Embryonic facial prominence (tissue), 1 donor: ENCODE measurements around the gene ATP5PD.
"Not testable (repeated sequence)": the region's sequence is repeated elsewhere in the genome, so short reads cannot be mapped to it uniquely, and the experiment has no call there.

Experiments
- DNase-seq: peaks from one replicate; pipeline ENCODE4 v3.0.0-alpha.2; 2016; ENCODE audit errors: extremely low spot score

The ATP5PD gene

GRCh38 chr17:75020331-75021110 lies 26.2 kb downstream of the ATP5PD start:
- no peak for DNase-seq

- no peak for DNase-seq
These were observed 27.1 kb downstream of the ATP5PD start for GRCh38 chr17:75019710-75020109.

GRCh38 chr17:75019146-75019545 lies 27.6 kb downstream of the ATP5PD start:
- DNase-seq, result no peak

GRCh38 chr17:75013092-75013559 lies 33.6 kb downstream of the ATP5PD start:
- DNase-seq, result no peak

- peak; percentile 62 for DNase-seq
These were observed 34.2 kb downstream of the ATP5PD start, which contains the start of gene MRPL58 for GRCh38 chr17:75012346-75013091. TSS of gene MRPL58 (plus strand) at chr17:75012670. CDS start at chr17:75012687, 17 bp downstream.

GRCh38 chr17:75012096-75012345 lies 34.7 kb downstream of the ATP5PD start:
- no peak for DNase-seq

GRCh38 chr17:75011401-75012095 lies 35.2 kb downstream of the ATP5PD start:
- DNase-seq, result peak; percentile 64

- DNase-seq, result no peak
These were observed 35.9 kb downstream of the ATP5PD start for GRCh38 chr17:75010683-75011400.

GRCh38 chr17:75009139-75009724 lies 37.5 kb downstream of the ATP5PD start:
- DNase-seq, result no peak

GRCh38 chr17:75008373-75008772 lies 38.4 kb downstream of the ATP5PD start:
- no peak for DNase-seq

- DNase-seq, result no peak
These were observed 40.1 kb downstream of the ATP5PD start for GRCh38 chr17:75006653-75007052.

- not testable (repeated sequence) for DNase-seq
These were observed 40.7 kb downstream of the ATP5PD start for GRCh38 chr17:75006084-75006483.

GRCh38 chr17:75005291-75005690 lies 41.5 kb downstream of the ATP5PD start:
- no peak for DNase-seq

- no peak for DNase-seq
These were observed 42.4 kb downstream of the ATP5PD start for GRCh38 chr17:75004371-75004770.

- no peak for DNase-seq
These were observed 42.8 kb downstream of the ATP5PD start for GRCh38 chr17:75003957-75004355.

- DNase-seq, result no peak
These were observed 43.5 kb downstream of the ATP5PD start for GRCh38 chr17:75003070-75003956.

- no peak for DNase-seq
These were observed 44.6 kb downstream of the ATP5PD start for GRCh38 chr17:75001915-75002843.

- no peak for DNase-seq
These were observed 47.2 kb downstream of the ATP5PD start for GRCh38 chr17:74999523-74999922.

GRCh38 chr17:74998783-74999182 lies 48.0 kb downstream of the ATP5PD start:
- DNase-seq, result no peak
